ENCODE results near the gene SLC35G2.

The SLC35G2 gene

DNA sequence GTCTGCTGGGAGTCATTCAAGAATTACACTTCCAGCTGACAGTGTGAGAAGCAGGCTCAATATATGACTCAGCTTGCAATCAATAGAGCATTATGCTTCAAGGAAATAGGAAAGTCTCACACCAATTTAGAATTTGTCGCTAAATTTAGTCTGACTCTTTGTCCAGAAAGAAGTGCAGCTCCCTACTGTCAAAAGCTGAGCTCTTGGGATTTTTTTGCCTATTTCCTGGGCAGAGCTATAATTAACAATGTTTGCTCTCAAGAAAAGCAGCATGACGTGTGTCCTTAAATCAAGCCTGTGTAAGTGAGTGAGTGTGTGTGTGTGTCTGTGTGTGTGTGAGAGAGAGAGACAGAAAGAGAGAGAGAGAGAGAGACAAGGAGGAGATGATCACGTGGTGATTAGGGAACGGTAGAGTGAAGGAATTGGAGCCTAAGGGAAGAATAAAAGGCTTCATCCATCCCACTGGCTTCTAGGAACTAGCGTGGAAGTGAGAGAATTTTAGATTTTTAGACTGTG lies 16.4 kb upstream of the SLC35G2 start:
- no peaks in the 10 kb centered on the region for H3K27me3 ChIP-seq (ENCODE audit: insufficient read depth, poor library complexity, severe bottlenecking)
- DNase-seq (ENCODE audit: low spot score): no peak
- TF ChIP-seq, protein P1, sequence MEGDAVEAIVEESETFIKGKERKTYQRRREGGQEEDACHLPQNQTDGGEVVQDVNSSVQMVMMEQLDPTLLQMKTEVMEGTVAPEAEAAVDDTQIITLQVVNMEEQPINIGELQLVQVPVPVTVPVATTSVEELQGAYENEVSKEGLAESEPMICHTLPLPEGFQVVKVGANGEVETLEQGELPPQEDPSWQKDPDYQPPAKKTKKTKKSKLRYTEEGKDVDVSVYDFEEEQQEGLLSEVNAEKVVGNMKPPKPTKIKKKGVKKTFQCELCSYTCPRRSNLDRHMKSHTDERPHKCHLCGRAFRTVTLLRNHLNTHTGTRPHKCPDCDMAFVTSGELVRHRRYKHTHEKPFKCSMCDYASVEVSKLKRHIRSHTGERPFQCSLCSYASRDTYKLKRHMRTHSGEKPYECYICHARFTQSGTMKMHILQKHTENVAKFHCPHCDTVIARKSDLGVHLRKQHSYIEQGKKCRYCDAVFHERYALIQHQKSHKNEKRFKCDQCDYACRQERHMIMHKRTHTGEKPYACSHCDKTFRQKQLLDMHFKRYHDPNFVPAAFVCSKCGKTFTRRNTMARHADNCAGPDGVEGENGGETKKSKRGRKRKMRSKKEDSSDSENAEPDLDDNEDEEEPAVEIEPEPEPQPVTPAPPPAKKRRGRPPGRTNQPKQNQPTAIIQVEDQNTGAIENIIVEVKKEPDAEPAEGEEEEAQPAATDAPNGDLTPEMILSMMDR (IDR thresholded peaks at IDR 0.05; ENCODE audit: poor library complexity, severe bottlenecking): no peak
- H3K27ac ChIP-seq (ENCODE audit: poor library complexity, severe bottlenecking): no peak overlapping the region
- no peaks in the 10 kb centered on the region for H3K4me1 ChIP-seq (ENCODE audit: insufficient read depth, poor library complexity, severe bottlenecking)
- H3K4me3 ChIP-seq (ENCODE audit: severe bottlenecking): no peak overlapping the region
- H3K36me3 ChIP-seq (ENCODE audit: low read depth): no peaks in the 10 kb centered on the region
- no peak for ATAC-seq (ENCODE audit: low read depth)
- no peaks in the 10 kb centered on the region for H3K9me3 ChIP-seq (ENCODE audit: severe bottlenecking)

DNA sequence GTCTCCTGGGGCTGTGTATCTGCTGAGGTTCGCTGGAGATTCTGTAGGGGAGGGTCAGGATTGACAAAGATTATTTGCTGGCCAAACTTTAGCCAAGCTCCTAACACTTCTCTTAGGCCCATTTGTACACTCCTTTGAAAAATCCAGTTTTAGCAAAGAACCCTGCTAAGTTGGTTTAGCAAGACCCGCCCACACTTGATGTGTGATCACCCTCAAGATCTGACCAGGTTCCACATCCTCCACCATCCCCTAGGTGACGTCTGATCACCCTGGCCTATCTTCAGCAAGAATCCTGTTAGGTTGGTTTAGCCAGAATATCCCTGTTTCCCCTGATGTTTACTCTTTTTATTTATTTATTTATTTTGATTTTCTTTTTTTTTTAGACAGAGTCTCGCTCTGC lies 14.8 kb upstream of the SLC35G2 start:
- Histone ChIP-seq H3K9me3 (ENCODE audit: severe bottlenecking) (no peaks in the 10 kb centered on the region), H3K4me3 (ENCODE audit: severe bottlenecking) (no peak overlapping the region), H3K27me3 (ENCODE audit: insufficient read depth, poor library complexity, severe bottlenecking) (no peaks in the 10 kb centered on the region), H3K36me3 (ENCODE audit: low read depth) (no peaks in the 10 kb centered on the region), H3K4me1 (ENCODE audit: insufficient read depth, poor library complexity, severe bottlenecking) (no peaks in the 10 kb centered on the region), H3K27ac (ENCODE audit: poor library complexity, severe bottlenecking) (no peak overlapping the region)
- no peak for ATAC-seq (ENCODE audit: low read depth)
- TF ChIP-seq, protein P1 (IDR thresholded peaks at IDR 0.05; ENCODE audit: poor library complexity, severe bottlenecking): no peak
- DNase-seq (ENCODE audit: low spot score): no peak

DNA sequence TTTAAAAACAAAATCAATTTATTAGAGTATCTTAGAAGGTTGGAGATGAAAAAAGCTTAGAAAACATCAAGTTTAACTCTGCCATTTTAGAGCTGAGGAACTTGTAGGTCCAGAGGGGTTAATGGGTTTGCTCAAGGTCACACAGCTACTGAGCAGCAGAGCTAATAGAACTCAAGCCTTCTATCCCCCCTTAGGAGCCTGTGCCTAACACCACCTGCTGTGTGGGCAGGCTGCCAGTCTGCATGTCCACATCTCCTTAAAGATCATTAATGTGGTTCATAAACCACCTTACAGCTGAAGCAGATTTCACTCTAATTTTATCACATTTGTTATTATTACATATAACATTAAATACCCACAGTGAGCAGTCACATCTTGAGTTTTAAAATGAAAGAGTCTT lies 14.1 kb upstream of the SLC35G2 start:
- Histone ChIP-seq H3K36me3 (ENCODE audit: low read depth) (no peaks in the 10 kb centered on the region), H3K27me3 (ENCODE audit: insufficient read depth, poor library complexity, severe bottlenecking) (no peaks in the 10 kb centered on the region), H3K27ac (ENCODE audit: poor library complexity, severe bottlenecking) (no peak overlapping the region), H3K4me3 (ENCODE audit: severe bottlenecking) (no peak overlapping the region), H3K4me1 (ENCODE audit: insufficient read depth, poor library complexity, severe bottlenecking) (no peaks in the 10 kb centered on the region), H3K9me3 (ENCODE audit: severe bottlenecking) (no peaks in the 10 kb centered on the region)
- TF ChIP-seq, protein P1 (IDR thresholded peaks at IDR 0.05; ENCODE audit: poor library complexity, severe bottlenecking): no peak
- no peak for DNase-seq (ENCODE audit: low spot score)
- no peak for ATAC-seq (ENCODE audit: low read depth)

DNA sequence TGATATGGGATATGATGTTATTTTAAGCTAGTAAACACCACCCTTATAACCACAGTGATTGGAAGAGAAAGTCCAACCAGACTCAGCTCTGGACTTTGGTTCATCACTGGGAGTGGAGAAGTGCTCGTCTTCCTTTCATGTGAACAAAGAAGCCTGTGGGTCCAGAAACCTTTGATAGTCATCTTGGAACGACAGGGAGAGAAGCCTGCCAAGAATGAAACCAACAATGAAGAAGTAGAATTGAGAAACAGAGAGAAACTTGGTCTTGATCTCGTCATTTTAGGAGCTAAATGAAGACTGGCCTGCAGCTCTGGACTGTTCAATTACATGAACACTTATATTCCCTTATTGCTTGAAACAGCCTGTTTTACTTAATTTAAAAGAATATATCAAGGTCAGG lies 13.1 kb upstream of the SLC35G2 start:
- TF ChIP-seq, protein P1 (IDR thresholded peaks at IDR 0.05; ENCODE audit: poor library complexity, severe bottlenecking): no peak
- Histone ChIP-seq H3K4me1 (ENCODE audit: insufficient read depth, poor library complexity, severe bottlenecking) (no peaks in the 10 kb centered on the region), H3K9me3 (ENCODE audit: severe bottlenecking) (no peaks in the 10 kb centered on the region), H3K27ac (ENCODE audit: poor library complexity, severe bottlenecking) (no peak overlapping the region), H3K36me3 (ENCODE audit: low read depth) (no peaks in the 10 kb centered on the region), H3K4me3 (ENCODE audit: severe bottlenecking) (no peak overlapping the region), H3K27me3 (ENCODE audit: insufficient read depth, poor library complexity, severe bottlenecking) (no peaks in the 10 kb centered on the region)
- DNase-seq (ENCODE audit: low spot score) (no peak), ATAC-seq (ENCODE audit: low read depth) (no peak)

DNA sequence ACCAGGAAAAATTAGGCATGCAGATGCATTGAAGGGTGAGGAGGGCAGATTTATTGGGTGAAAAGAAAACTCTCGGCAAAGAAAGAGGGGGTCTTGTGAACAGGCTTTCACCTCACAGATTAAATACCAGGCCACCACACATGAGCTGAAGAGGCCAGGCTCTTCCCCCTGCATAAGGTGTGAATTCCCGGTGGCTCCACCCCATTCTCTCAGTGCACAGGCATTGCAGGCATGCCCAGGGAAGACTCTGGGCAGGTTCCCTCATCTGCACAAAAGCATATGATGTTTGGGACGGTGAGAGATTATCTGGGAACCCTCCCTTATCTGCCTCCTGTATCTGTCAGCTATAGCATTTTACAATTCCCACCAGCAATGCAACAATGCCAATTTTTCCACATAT lies 7.2 kb upstream of the SLC35G2 start:
- Histone ChIP-seq H3K4me3 (ENCODE audit: severe bottlenecking) (no peak overlapping the region), H3K4me1 (ENCODE audit: insufficient read depth, poor library complexity, severe bottlenecking) (no peaks in the 10 kb centered on the region), H3K36me3 (ENCODE audit: low read depth) (no peaks in the 10 kb centered on the region), H3K9me3 (ENCODE audit: severe bottlenecking) (no peaks in the 10 kb centered on the region), H3K27ac (ENCODE audit: poor library complexity, severe bottlenecking) (no peak overlapping the region), H3K27me3 (ENCODE audit: insufficient read depth, poor library complexity, severe bottlenecking) (no peaks in the 10 kb centered on the region)
- TF ChIP-seq, protein P1 (IDR thresholded peaks at IDR 0.05; ENCODE audit: poor library complexity, severe bottlenecking): no peak
- no peak for ATAC-seq (ENCODE audit: low read depth)
- DNase-seq (ENCODE audit: low spot score): no peak
